Activated T-cell treated with anti-CD3 and anti-CD28 coated beads, Interleukin-2, amount 50 U/mL, for 48 hours (primary cell): ENCODE measurements around the gene SENP3.
"Not testable (repeated sequence)": the region's sequence is repeated elsewhere in the genome, so short reads cannot be mapped to it uniquely, and the experiment has no call there.

Experiments used
- DNase-seq, 2 experiments: peaks; one replicate each; pipeline ENCODE4 v3.0.0-alpha.2; 2020

The SENP3 gene

DNA sequence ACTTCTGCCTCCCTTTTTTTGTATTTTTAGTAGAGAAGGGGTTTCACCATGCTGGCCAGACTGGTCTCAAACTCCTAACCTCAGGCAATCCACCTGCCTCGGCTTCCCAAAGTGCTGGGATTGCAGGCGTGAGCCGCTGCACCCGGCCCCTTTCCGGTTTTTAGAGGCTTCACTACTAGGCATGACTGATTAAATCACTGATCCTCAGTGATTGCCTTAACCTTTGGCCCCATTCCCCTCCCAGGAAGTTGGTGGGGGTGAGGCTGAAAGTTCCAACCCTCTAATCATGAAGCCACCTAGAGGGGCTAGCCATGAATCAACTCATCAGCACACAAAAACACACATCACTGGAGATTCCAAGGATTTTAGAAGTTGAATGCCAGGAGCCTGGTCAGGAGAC lies 35.8 kb downstream of the SENP3 start:
- not testable (repeated sequence) for DNase-seq

GRCh38 chr17:7606280-7606679 lies 44.6 kb downstream of the SENP3 start:
- no peak for DNase-seq

DNA sequence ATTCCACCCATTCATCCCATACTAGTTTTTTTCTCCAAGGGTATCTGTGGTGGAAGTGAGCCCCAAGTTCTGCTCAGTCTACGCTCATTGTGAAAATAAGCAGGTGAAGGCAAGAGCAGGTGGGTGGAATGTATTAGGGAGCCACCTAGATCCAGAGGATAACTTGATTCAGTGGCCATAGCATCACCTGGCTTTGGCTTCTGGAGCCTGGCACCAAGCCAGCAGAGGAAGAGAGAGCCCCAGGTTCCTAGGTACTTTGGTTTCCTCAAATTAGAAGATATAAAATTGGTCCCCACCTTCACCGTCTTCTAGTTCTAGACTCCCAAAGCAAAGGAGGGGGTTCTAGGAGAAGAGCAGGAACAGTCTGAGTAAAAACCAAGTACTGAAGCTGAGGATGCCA lies 48.9 kb downstream of the SENP3 start:
- DNase-seq, result no peak

- DNase-seq, result no peak
Measured at GRCh38 chr17:7611635-7612293, 50.0 kb downstream of the SENP3 start.

- no peak for DNase-seq
Measured at GRCh38 chr17:7612294-7612640, 50.5 kb downstream of the SENP3 start.

DNA sequence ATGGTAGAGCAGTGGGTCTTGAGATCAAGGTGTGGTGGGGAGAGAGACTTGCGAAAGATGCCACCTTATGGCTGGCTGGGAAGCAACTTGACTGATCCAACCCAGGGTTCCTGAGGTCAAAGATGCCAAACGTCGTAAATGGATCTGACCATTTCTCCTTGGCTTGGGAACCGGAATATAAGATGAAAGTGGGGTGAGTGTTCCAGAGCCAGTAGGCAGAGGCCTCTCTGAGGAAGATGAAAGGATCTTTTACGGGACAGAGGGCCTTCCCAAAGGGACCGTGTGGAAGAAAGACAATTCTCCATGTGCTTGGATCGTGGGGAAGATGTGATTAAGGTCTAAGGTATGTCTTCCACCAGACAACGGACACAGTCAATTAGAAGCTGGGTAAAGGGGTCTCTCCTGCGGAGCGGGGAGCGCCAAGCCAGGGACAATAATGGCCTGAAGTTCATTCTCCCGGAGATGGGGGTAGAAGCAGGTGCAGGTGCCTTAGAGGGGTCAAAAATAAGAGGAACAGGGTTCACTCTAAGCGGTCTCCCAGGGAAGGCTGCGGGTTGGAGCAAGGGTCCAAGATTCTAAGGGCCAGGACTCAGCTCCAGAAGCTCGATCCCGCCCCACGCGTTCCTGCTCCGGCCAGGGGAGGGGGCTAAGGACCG lies 52.2 kb downstream of the SENP3 start:
- peak; percentile 23 to 29 for DNase-seq

DNA sequence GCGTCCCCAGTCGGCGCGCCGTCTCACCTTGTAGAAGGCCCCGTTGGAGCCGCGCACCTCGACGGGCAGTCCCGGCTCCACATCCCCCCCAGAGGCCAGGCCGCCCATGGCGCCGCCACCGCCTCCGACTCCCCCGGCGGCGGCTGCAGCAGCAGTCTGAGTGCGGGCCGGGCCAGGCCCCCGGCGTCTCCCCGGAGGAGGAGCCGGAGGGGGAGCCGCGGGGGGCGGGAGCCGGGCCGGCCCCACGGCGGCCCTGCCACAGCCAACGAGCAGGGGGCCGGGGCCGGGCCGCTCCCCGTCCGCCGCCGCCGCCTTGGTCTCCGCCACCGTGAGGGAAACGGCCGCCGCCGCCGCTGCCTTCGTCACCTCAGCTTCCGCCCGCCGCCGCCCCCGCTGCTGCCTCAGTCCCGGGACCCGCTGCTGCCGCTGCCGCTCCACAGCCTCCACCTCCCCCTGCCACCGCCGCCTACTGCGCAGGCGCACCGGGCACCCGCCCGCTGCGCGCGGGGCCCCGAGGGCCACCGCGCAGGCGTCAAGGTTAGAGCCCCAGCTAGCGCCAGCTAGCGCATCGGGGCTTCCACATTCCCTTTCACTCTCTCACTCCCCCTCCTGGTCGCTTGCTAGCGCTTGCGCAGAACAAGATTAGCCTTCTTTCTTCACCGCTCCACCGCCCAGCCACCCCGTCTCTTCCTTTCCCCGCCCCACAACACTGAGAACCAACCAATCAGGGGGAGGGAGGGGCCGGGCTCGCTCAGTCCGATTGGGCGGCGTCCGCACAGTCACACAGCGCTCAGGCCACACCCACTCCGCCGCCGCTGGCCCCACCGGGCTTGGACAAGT lies 52.9 kb downstream of the SENP3 start, which contains the start of gene FXR2:
TSS of gene FXR2 (minus strand) at position 473 of the 840 bp plus-strand sequence. CDS start at position 108, 365 bp downstream.
- DNase-seq, result peak; percentile 99

GRCh38 chr17:7615265-7615747 lies 53.6 kb downstream of the SENP3 start:
- DNase-seq, result no peak

GRCh38 chr17:7618608-7619007 lies 56.9 kb downstream of the SENP3 start:
- no peak for DNase-seq

DNA sequence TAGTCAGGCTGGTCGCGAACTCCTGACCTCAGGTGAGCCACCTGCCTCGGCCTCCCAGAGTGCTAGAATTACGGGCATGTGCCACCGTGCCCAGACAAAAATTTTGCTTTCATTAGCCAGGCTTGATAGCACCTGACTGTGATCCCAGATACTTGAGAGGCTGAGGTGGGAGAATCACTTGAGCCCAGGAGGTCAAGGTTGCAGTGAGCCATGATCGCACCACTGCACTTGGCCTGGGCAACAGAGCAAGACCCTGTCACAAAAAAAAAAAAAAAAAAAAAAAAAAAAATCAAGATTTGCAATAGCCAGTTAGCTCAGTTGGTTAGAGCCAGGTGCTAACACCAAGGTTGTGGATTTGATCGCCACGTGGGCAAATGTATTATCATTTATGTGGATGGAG lies 59.1 kb downstream of the SENP3 start:
- DNase-seq, result no peak
